Body of pancreas (tissue), 4 donors: ENCODE measurements around the gene AGAP3. TPM values are rescaled to one million over a fixed set of nuclear protein-coding genes. Genes with fewer than 3 reads are reported as not detected.

Experiments used
- ATAC-seq: fragments of 150-250 bp; one replicate; pipeline ENCODE4 v1.9.1; 2016
- DNase-seq, 4 donors: peaks; one replicate each; pipeline ENCODE4 v3.0.0-alpha.2; 2019
- H3K27ac ChIP-seq, 4 donors: fragments of 200-600 bp; sonication (generic); 1 replicate in 3 of 4; 2 replicates in 1 of 4; pipeline versions ENCODE4 v1.5.1 to v1.6.1; 2016 to 2019; ENCODE audit warnings: mild to moderate bottlenecking in 1 of 4, mixed read lengths in 1 of 4, moderate library complexity in 1 of 4
- H3K27me3 ChIP-seq, 2 donors: fragments of 200-600 bp; sonication (generic); one replicate each; pipeline ENCODE4 v1.6.0; 2016; ENCODE audit warnings: mild to moderate bottlenecking in 1 of 2
- H3K36me3 ChIP-seq, 2 donors: fragments of 200-600 bp; sonication (generic); replicated peaks in 1 of 2; 2 replicates each; pipeline ENCODE4 v1.5.1; 2016; ENCODE audit warnings: low read depth in 2 of 2; ENCODE audit not compliant: insufficient read depth in 1 of 2
- H3K4me1 ChIP-seq: fragments of 200-600 bp; sonication (generic); one replicate; pipeline ENCODE4 v1.6.0; 2016
- H3K4me3 ChIP-seq, 2 donors: fragments of 200-600 bp; sonication (generic); 1 replicate in 1 of 2; 2 replicates in 1 of 2; pipeline ENCODE4 v1.5.1; 2016 to 2019
- H3K9me3 ChIP-seq, 3 donors: fragments of 200-600 bp; sonication (generic); 1 replicate in 2 of 3; 2 replicates in 1 of 3; pipeline ENCODE4 v1.5.1; 2016
- CTCF ChIP-seq, 7 experiments: fragments of 450-650 bp in 4 of 7; fragments of 200-600 bp in 3 of 7; sonication (generic) in 3 of 7; IDR thresholded peaks; one replicate each; pipeline ENCODE4 v1.5.1; 2016 to 2019; ENCODE audit warnings: antibody characterized with exemption in 7 of 7
- POLR2A ChIP-seq, 3 donors: fragments of 450-650 bp; IDR thresholded peaks; one replicate each; pipeline ENCODE4 v1.6.1; 2016; ENCODE audit warnings: antibody characterized with exemption in 3 of 3, mild to moderate bottlenecking in 2 of 3
- WGBS, 2 donors: methylation state at CpG; one replicate each; pipeline ENCODE4 v1.1.5; 2017; 5-methylcytosine and 5-hydroxymethylcytosine counted together
- intact Hi-C: fragments of 100-400 bp; cut with DNase I; formaldehyde crosslinking; loops from one replicate; pipeline ENCODE4 v1.15.1; 2023
- total RNA-seq, 2 donors: library from RNA; depleted of rRNA; stranded (reverse); fragments of >200 nt; gene quantifications; one replicate each; pipeline ENCODE4 v1.1.0, GENCODE V29; 2016

Gene AGAP3
- total RNA-seq, 2 donors from 2014 or later, result 45.4 to 104 TPM

GRCh38 chr7:151139071-151139790 lies 53.0 kb downstream of the AGAP3 start:
- 85 to 95% methylated on average over 10 to 18 of the region's 18 CpGs for WGBS, 2 donors
- peak in 1 of 4 donors; percentile 8 for DNase-seq
- Histone ChIP-seq H3K27me3 (no peaks in the 10 kb centered on the region), H3K4me1 (peaks cover 11% of the 10 kb centered on the region), H3K9me3 (no peaks in the 10 kb centered on the region), H3K4me3 (no peak overlapping the region), H3K27ac (no peak overlapping the region), H3K36me3 (peaks cover 6 to 24% of the 10 kb centered on the region in 2 donors)
- no peak for TF ChIP-seq CTCF (IDR thresholded peaks at IDR 0.05)
- no peak for TF ChIP-seq POLR2A (IDR thresholded peaks at IDR 0.05)
- intact Hi-C loops, result no loop called here
- ATAC-seq, result no peak

- ATAC-seq (no peak), DNase-seq (peak in 1 of 4 donors; percentile 3)
- Histone ChIP-seq H3K27me3 (no peaks in the 10 kb centered on the region), H3K27ac (no peak overlapping the region), H3K4me1 (peaks cover 11% of the 10 kb centered on the region), H3K36me3 (peaks cover 6 to 21% of the 10 kb centered on the region in 2 donors), H3K4me3 (no peak overlapping the region), H3K9me3 (no peaks in the 10 kb centered on the region)
- TF ChIP-seq POLR2A (IDR thresholded peaks at IDR 0.05), result no peak
- no peak for TF ChIP-seq CTCF (IDR thresholded peaks at IDR 0.05)
- intact Hi-C loops, result no loop called here
- WGBS, 2 donors, result 85 to 87% methylated on average over 9 of the region's 9 CpGs
These were observed 53.5 kb downstream of the AGAP3 start for GRCh38 chr7:151139791-151140190.

GRCh38 chr7:151140826-151141225 lies 54.6 kb downstream of the AGAP3 start:
- no peak for ATAC-seq
- 92 to 98% methylated on average over 6 to 7 of the region's 7 CpGs for WGBS, 2 donors
- no peak for TF ChIP-seq CTCF (IDR thresholded peaks at IDR 0.05)
- no peak for TF ChIP-seq POLR2A (IDR thresholded peaks at IDR 0.05)
- intact Hi-C loops, result no loop called here
- peak in 1 of 4 donors; percentile 3 for DNase-seq
- H3K27me3 ChIP-seq, result no peaks in the 10 kb centered on the region
- H3K4me1 ChIP-seq, result peaks cover 11% of the 10 kb centered on the region
- no peak overlapping the region for H3K4me3 ChIP-seq
- no peaks in the 10 kb centered on the region for H3K9me3 ChIP-seq
- H3K36me3 ChIP-seq, result peaks cover 6 to 12% of the 10 kb centered on the region in 2 donors
- no peak overlapping the region for H3K27ac ChIP-seq

GRCh38 chr7:151141311-151141854 lies 55.1 kb downstream of the AGAP3 start:
- no peak for DNase-seq
- ATAC-seq, result no peak
- peaks cover 11% of the 10 kb centered on the region for H3K4me1 ChIP-seq
- no peak overlapping the region for H3K4me3 ChIP-seq
- H3K27ac ChIP-seq, result no peak overlapping the region
- H3K27me3 ChIP-seq, result no peaks in the 10 kb centered on the region
- TF ChIP-seq POLR2A (IDR thresholded peaks at IDR 0.05), result no peak
- TF ChIP-seq CTCF (IDR thresholded peaks at IDR 0.05), result no peak
- intact Hi-C loops, result no loop called here
- H3K9me3 ChIP-seq, result no peaks in the 10 kb centered on the region
- WGBS, 2 donors, result 85 to 91% methylated on average over 9 of the region's 9 CpGs
- H3K36me3 ChIP-seq, result peaks cover 6 to 8% of the 10 kb centered on the region in 2 donors
